ENCODE results near the gene RABGAP1.
"Not testable (repeated sequence)": the region's sequence is repeated elsewhere in the genome, so short reads cannot be mapped to it uniquely, and the experiment has no call there.

Gene RABGAP1

GRCh38 chr9:122940749-122941581 is at the start of gene RABGAP1:
TSS of gene RABGAP1 (plus strand) at chr9:122941020. CDS start at chr9:122957060, 16,040 bp downstream.
- peak; percentile 97 for DNase-seq (ENCODE audit: low spot score)

GRCh38 chr9:122897969-122898368 is 42.9 kb upstream of the RABGAP1 start:
- no peak for DNase-seq (ENCODE audit: low spot score)

DNA sequence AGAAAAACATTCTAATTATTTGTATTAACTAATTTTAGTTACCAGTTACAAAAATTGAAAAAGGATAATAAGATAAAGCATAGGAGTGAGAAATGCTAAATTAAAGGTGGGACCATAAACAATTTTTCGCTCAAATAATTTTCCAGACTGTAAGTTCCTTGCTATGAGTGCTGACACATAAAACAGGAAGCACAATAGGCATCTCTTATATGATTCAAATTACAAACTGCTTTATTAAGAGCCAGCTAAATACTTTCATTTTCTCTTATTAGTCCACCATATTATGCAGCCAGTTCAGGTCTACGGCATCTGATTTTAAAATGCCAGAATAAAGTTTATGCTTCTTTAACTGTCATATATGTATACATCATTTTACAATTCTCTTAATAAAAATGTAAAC is 40.0 kb upstream of the RABGAP1 start:
- peak; percentile 60 for DNase-seq (ENCODE audit: low spot score)

- peak; percentile 57 for DNase-seq (ENCODE audit: low spot score)
Observed at GRCh38 chr9:122904466-122904822, 36.4 kb upstream of the RABGAP1 start.

- peak; percentile 98 for DNase-seq (ENCODE audit: low spot score)
Observed at GRCh38 chr9:122904823-122905710, 35.8 kb upstream of the RABGAP1 start, which contains the start of gene RC3H2. TSS of gene RC3H2 (minus strand) at chr9:122905359. CDS start at chr9:122897509, 7,850 bp downstream.

DNA sequence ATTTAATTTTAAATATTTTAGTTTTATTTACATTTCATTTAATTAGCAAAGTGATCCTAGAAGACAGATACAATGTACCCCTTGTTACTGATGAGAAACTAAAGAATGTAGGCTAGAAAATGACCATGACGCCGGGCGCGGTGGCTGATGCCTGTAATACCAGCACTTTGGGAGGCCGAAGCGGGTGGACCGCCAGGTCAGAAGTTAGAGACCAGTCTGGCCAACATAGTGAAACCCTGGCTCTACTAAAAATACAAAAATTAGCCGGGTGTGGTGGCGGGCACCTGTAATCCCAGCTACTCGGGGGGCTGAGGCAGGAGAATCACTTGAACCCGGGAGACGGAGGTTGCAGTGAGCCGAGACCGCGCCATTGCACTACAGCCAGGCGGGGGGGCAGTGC is 34.7 kb upstream of the RABGAP1 start:
- not testable (repeated sequence) for DNase-seq (ENCODE audit: low spot score)

- DNase-seq (ENCODE audit: low spot score): no peak
Observed at GRCh38 chr9:122912671-122912963, 28.2 kb upstream of the RABGAP1 start.

- DNase-seq (ENCODE audit: low spot score): peak; percentile 69
Observed at GRCh38 chr9:122912964-122913673, 27.7 kb upstream of the RABGAP1 start, which contains the start of gene ZBTB6. TSS of gene ZBTB6 (minus strand) at chr9:122913323. CDS start at chr9:122912072, 1,251 bp downstream.

DNA sequence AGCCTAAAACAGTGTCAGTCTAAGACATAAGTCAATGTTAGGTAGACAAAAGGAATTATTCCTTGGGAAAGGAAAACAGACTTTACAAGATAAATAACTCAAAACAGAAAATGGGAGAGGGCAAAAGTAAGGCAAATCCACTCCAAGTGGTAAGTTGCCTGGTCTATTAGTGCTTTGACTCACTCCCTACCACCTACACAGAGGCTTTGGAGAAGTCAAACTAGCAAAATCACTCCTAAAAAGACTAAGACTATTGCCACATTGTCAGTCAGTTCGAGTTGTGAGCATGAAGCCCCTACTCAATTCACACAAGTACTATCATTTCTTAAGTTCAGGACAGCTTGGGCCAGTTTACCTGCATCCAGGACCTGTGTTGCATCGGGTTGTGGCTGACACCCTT is 22.5 kb upstream of the RABGAP1 start:
- no peak for DNase-seq (ENCODE audit: low spot score)

GRCh38 chr9:122922713-122923112 is 18.1 kb upstream of the RABGAP1 start:
- DNase-seq (ENCODE audit: low spot score): no peak

- DNase-seq (ENCODE audit: low spot score): no peak
Observed at GRCh38 chr9:122923947-122924346, 16.9 kb upstream of the RABGAP1 start.

- no peak for DNase-seq (ENCODE audit: low spot score)
Observed at GRCh38 chr9:122929796-122930354, 10.9 kb upstream of the RABGAP1 start.

- DNase-seq (ENCODE audit: low spot score): no peak
Observed at GRCh38 chr9:122930541-122931225, 10.1 kb upstream of the RABGAP1 start.

GRCh38 chr9:122931226-122932121 is 9.3 kb upstream of the RABGAP1 start, which contains the start of gene ZBTB26:
TSS of gene ZBTB26 (minus strand) at chr9:122931512. CDS start at chr9:122919934, 11,578 bp downstream.
- peak; percentile 88 for DNase-seq (ENCODE audit: low spot score)

DNA sequence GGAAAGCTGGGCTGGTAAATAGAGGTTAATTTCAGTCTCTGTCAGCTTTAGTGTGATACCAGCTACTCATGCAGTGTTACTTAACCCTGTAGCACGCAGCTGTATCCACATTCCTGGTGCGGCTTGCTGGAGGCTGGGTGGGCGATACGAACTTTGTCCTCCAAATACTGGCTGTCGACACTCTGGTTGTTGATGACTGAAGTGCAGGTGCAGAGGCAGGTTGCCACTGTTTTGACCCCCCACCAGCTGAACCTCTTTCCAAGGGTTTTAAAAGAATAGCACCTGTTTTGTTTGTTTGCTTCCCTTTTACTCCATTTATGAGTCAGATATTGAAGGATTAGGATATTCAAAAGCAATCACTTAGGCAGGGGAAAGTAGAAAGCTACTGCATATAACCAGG is 4.4 kb upstream of the RABGAP1 start:
- no peak for DNase-seq (ENCODE audit: low spot score)

DNA sequence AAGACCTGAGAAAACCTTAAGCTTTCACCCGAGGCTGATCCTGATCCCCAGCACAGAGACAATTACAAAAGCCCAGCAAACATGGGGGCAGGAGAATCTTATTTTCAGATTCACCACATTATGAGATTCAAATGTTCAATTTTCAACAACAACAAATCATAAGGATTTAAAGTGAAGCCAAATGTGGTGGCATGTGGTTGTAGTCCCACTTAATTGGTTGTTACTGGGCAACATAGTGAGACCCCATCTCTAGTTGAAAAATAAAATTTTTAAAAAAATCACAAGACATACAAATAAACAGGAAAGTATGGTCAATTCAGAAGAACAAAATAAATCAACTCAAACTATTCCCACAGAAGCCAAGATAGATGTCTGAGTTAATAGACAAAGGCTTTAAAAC is 3.9 kb upstream of the RABGAP1 start:
- no peak for DNase-seq (ENCODE audit: low spot score)

DNA sequence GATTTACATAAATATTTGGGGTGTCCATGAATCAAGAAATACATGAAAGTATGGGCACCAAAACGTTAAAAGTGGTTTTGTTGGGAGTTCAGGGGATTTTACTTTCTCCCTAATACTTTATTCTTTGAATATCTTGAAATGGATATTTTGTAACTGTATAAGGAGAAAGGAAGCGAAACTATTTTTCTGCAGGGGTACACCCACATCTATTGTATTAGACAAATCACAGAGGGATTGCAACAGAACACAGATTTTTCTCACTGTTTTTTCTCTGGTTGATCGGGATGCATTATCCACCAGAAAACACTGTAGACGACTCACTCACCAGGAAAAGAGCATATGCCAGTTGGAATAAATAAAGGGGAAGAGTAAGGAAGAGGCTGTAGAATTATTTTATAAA is 1.2 kb upstream of the RABGAP1 start:
- no peak for DNase-seq (ENCODE audit: low spot score)

GRCh38 chr9:122940454-122940748 is 419 bp upstream of the RABGAP1 start:
- DNase-seq (ENCODE audit: low spot score): no peak

GRCh38 chr9:122941582-122942234 is 888 bp downstream of the RABGAP1 start:
- peak; percentile 32 for DNase-seq (ENCODE audit: low spot score)

All from kidney capillary endothelial cell (primary cell).